ENCODE data around the gene HOXB4.

Gene HOXB4

GRCh38 chr17:48577946-48578615 is at the start of gene HOXB4:
Gene HOXB4 (minus strand): TSS chr17:48578350. CDS start chr17:48578319, 31 bp downstream.
- DNase-seq = peak; percentile 78

- no peak for DNase-seq
Measured at GRCh38 chr17:48627118-48627597, 49.0 kb upstream of the HOXB4 start.

- DNase-seq = peak; percentile 50
Measured at GRCh38 chr17:48626245-48627117, 48.3 kb upstream of the HOXB4 start, which contains the start of gene HOXB9. Gene HOXB9 (minus strand): TSS chr17:48626358. CDS start chr17:48626269, 89 bp downstream.

GRCh38 chr17:48625495-48626244 is 47.5 kb upstream of the HOXB4 start:
- peak; percentile 48 for DNase-seq

GRCh38 chr17:48624544-48625494 is 46.7 kb upstream of the HOXB4 start:
- DNase-seq = peak; percentile 31

- no peak for DNase-seq
Measured at GRCh38 chr17:48624118-48624517, 46.0 kb upstream of the HOXB4 start.

- DNase-seq = no peak
Measured at GRCh38 chr17:48623583-48623982, 45.4 kb upstream of the HOXB4 start.

- DNase-seq = no peak
Measured at GRCh38 chr17:48622857-48623256, 44.7 kb upstream of the HOXB4 start.

- no peak for DNase-seq
Measured at GRCh38 chr17:48621410-48622392, 43.6 kb upstream of the HOXB4 start.

- DNase-seq = no peak
Measured at GRCh38 chr17:48620461-48621139, 42.5 kb upstream of the HOXB4 start.

GRCh38 chr17:48619826-48620449 is 41.8 kb upstream of the HOXB4 start:
- no peak for DNase-seq

GRCh38 chr17:48618256-48618896 is 40.2 kb upstream of the HOXB4 start:
- peak; percentile 87 for DNase-seq

GRCh38 chr17:48617471-48618255 is 39.5 kb upstream of the HOXB4 start:
- no peak for DNase-seq

- no peak for DNase-seq
Measured at GRCh38 chr17:48616717-48617470, 38.7 kb upstream of the HOXB4 start.

GRCh38 chr17:48615963-48616716 is 38.0 kb upstream of the HOXB4 start:
- no peak for DNase-seq

Measured in CD4-positive, alpha-beta T cell treated with Interleukin-17A for 1 hour (primary cell).